DMS153 (cell line): ENCODE results near the gene SNX20.

Source experiments
- DNase-seq: peaks from one replicate; lab custom pipeline; 2025; lab: John Stamatoyannopoulos, UW

Gene SNX20

DNA sequence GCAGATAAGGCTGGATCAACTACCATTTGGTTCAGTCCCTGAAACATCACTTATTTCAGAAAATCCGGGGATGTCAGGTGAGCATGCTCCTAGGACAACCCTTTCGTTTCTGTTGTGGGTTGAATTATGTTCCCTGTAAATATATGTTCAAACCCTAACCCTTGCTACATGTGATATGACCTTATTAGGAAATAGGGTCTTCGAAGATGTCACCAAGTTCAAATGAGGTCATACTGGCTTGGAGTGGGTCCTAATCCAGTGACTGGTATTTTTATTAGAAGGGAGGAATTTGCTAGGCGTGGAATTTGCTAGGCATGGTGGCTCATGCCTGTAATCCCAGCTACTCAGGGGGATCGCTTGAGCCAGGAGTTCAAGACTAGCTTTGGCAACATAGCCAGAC is 21.3 kb downstream of the SNX20 start:
- DNase-seq: no peak

GRCh38 chr16:50657241-50657640 is 23.9 kb downstream of the SNX20 start:
- no peak for DNase-seq

DNA sequence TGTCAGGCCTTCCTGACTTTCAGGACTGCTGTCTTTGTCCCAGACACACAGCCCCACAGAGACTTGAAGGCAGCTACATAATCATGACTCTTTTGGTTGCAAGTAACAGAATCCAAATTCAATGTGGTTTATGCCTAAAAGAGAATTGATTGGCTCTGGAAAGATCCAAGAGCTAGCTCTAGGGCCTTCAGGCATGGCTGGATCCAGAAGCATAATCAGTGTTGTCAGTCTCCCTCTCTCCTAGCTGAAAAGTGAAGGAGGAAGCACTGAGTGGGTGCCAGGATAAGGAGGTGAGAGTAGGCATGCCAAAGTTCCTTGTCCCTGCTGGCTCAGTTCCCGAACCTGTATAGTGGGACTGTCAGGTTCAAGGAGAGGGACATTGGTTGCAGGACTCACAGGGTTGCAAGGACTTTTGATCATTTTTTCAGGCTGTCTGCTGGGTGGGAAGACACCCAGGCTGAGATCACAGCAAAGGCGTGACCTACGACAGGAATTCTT is 25.5 kb downstream of the SNX20 start:
- no peak for DNase-seq

GRCh38 chr16:50653633-50654519 is 27.2 kb downstream of the SNX20 start:
- DNase-seq: no peak

DNA sequence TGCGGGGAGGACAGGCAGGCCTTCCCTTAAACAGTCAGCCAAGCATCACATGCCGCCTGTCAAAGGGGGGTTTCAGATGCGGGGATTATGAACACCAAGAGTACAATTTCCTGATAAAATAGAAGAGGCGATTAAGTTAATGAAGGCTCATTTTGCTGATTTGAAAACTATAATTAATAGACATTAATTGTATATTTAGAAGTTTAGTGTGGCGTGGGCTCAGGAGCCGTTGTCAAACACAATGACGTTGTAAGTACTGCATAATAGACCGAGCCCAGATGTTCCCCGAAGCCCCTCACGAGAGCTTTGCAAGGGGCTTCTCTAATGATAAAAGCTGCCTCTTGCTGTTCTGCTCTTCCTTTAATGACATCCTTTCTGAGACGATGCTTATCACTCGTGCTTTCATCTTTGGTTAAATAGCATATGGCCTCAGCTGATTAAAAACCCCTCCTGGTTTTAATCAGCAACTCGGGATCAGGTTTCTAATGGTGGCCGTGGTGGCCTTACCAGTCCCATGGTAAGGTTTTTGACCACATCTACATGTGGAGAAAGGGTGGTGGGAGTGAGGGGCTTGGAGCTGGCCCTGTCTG is 28.2 kb downstream of the SNX20 start:
- DNase-seq: no peak

DNA sequence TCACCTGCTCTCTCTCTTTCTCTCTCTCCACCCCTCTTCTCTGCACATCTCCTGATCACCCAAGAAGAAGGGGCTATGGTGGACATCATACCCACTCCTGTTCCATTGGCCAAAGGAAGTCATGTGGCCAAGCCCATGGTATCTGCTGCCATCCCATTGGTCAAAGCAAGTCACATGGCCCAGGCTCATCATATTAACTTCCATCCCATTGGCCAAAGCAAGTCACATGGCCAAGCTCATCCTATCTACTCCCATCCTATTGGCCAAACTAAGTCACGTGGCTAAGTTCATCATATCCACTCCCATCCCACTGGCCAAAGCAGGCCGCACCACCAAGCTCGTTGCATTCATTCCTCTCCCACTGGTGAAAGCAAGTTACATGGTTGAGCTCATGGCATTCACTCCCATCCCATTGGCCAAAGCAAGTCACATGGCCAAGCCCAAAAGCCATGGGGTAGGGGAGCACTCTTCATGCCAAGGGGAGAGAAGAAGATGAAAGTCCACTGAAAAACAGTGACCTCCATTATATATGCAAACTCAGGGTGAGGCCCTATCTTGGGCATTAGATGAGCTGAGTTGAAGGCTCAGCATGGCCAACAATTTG is 29.2 kb downstream of the SNX20 start:
- DNase-seq: no peak

DNA sequence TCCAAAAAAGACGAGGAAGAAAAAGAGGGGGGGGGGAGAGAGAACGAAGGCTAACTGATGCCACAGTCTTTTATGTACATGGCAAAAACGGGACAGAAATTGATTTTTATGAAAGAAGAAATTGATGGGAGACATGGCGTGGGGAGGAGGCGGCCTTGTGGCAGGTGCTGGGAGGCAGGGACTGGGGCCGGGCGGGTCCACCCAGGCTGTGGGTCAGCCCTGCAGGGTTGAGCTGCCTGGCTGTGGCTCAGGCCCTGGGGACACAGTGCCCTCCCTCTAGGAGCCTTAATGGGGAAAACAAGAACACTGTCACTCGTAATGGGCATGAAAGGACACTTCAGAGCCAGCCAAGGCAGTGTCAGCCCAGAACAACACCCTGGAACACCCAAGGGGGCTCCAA is 34.8 kb downstream of the SNX20 start:
- no peak for DNase-seq

GRCh38 chr16:50645563-50646220 is 35.4 kb downstream of the SNX20 start:
- DNase-seq: no peak

GRCh38 chr16:50644729-50645128 is 36.4 kb downstream of the SNX20 start:
- no peak for DNase-seq

DNA sequence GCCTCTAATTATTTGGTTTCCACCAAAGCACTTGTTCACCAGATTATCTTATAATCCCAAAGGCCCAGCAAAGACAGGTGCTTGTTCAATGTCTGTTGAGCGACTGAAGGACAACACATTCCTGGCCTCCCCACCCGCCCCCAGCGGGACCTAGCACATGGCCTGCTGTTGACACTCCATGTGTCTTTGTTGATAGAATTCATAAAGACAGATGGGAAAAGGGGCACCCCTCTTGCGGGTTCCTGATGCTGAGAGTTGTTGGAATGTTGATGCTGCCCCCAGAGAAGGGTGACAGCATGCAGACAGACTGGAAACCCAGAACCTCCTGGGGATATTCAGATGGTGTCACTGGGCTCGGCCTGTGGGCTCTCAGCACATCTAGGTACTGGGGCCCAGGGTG is 36.9 kb downstream of the SNX20 start:
- no peak for DNase-seq

DNA sequence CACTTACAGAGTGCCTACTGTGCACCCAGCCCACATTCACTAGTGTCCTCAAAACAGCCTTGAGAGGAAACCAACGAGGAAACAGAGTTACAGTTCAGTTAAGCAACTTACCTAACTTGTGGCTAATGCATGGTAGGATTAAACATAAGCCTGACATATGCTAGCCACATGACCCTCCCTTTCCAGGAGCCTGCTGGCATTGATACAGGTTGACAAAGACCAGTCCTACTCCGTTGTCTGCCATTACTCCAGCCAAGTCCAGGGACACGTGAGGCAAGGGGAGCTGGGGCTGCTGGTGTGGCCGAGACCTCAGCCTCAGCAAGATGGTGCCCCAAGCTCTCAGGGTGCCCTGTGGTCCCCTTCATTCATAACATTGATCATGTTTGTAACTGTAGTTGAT is 37.9 kb downstream of the SNX20 start:
- DNase-seq: no peak

DNA sequence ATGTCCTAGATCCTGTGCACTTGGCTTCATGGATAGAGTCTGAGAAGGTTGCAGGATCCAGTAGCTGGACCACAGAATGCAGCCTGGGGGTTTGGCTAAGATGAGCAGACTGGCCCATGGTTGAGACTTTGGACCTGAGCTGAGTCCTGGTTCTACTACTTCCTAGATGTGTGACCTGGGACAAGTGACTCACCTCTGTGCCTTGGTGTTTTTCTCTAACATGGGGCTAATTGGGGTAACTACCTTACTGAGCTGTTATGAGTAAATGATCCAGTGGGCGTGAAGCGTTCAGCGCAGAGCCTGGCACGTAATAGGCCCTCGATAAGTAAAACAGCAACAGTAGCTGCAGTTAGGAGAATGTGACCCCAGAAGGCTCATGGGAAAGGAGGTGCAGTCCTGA is 38.8 kb downstream of the SNX20 start:
- no peak for DNase-seq

DNA sequence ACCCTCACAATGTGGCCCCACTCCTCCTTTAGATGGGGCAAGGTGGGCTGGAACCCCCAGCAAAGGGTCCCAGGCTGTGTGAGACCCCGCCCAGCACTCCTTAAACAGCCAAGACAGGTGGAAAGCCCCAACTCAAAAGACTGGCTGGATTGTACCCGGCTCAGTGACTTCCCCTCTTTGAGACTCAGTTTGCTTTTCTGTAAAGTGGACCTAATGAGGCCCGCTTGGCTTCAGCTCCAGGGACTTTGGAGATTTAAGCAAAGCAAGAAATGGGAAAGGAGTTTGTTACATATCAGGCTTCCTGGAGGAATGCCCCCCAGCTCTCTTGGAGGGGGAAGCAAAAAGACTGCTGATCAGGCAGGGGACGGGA is 39.3 kb downstream of the SNX20 start:
- DNase-seq: no peak

- no peak for DNase-seq
These were observed 39.9 kb downstream of the SNX20 start for GRCh38 chr16:50640919-50641817.

GRCh38 chr16:50640391-50640790 is 40.7 kb downstream of the SNX20 start:
- no peak for DNase-seq

DNA sequence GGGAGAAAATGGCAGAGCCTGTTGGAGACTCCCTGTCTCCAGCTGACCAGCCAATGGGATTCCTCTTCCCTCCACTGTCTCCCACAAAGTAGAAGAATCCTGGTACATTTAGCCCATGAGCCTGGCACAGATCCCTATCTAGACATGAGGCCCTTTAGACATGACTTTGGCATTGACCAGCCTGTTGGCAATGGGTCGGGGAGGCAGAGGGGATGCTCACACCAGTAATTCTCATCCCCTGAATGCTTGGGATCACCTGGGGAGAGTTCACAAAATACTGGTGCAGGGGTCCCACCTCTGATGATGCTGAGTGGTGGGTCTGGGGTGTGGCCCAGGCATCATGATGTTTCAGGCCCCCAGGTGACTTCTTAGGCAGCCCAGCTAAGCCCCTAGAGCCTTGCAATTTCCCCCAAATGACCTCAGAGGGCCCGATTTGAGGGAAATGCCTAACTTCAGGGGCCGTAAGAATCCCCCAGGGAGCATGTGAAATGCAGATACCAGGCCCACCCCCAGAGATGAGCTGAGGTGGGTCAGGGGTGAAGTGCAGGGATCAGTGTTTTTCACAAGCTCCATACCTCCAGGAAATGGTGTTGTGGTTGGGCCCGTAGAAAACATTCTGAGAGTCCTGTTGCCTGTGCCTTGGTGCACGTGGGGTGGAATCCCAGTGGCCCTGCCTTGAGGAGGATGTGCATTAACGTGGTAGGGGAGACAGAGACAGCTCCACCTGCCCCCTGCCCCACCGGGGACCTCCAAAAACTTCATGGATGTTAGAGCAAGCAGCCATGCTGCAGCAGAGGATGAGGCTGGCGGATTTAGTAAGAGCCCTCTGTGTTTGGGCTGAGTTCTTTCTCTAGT is 42.1 kb downstream of the SNX20 start:
- DNase-seq: no peak

- DNase-seq: no peak
These were observed 43.2 kb downstream of the SNX20 start for GRCh38 chr16:50637716-50638602.

DNA sequence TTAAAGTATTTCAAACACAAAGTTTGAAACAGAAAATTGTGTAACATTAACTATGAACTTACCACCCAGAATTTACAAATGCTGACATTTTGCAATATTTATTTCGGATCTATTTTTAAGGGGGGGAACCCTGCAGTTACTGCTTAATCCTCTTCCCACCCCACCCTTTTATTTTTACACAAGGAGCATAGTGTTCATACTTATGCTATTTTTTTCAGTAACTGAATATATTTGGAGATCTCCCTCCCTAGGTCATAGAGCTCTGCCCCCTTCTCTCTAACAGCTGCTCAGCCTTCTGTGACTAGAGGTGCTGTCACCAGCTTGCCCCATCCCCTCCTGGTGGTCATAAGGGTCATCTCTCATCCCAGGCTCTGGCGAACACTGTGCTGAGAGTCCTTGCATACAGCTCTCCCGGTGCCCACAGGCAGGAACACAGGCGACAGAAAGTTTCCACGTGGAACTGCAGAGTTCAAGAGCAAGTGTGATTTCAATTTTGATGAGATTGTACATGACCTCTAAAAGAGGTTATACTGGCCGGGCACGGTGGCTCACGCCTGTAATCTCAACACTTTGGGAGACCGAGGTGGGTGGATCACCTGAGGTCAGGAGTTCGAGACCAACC is 44.2 kb downstream of the SNX20 start:
- no peak for DNase-seq
